Measurements from ENCODE around the gene RBBP4.

GRCh38 chr1:32696041-32696440 is 45.0 kb downstream of the RBBP4 start:
- TF ChIP-seq, protein P1, sequence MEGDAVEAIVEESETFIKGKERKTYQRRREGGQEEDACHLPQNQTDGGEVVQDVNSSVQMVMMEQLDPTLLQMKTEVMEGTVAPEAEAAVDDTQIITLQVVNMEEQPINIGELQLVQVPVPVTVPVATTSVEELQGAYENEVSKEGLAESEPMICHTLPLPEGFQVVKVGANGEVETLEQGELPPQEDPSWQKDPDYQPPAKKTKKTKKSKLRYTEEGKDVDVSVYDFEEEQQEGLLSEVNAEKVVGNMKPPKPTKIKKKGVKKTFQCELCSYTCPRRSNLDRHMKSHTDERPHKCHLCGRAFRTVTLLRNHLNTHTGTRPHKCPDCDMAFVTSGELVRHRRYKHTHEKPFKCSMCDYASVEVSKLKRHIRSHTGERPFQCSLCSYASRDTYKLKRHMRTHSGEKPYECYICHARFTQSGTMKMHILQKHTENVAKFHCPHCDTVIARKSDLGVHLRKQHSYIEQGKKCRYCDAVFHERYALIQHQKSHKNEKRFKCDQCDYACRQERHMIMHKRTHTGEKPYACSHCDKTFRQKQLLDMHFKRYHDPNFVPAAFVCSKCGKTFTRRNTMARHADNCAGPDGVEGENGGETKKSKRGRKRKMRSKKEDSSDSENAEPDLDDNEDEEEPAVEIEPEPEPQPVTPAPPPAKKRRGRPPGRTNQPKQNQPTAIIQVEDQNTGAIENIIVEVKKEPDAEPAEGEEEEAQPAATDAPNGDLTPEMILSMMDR (IDR thresholded peaks at IDR 0.05; ENCODE audit: low read depth, low read length, poor library complexity, severe bottlenecking), result no peak
- TF ChIP-seq EZH2phosphoT487 (IDR thresholded peaks at IDR 0.05; ENCODE audit: borderline replicate concordance, low read length), result no peak
